ENCODE measurements around the gene ZC3H7A. TPM values are rescaled to one million over a fixed set of nuclear protein-coding genes. Genes with fewer than 3 reads are reported as not detected.
"Not testable (repeated sequence)": the region's sequence is repeated elsewhere in the genome, so short reads cannot be mapped to it uniquely, and the experiment has no call there.

The ZC3H7A gene
- total RNA-seq, 2 experiments from 2014 or later, result 62.3 to 67.8 TPM

DNA sequence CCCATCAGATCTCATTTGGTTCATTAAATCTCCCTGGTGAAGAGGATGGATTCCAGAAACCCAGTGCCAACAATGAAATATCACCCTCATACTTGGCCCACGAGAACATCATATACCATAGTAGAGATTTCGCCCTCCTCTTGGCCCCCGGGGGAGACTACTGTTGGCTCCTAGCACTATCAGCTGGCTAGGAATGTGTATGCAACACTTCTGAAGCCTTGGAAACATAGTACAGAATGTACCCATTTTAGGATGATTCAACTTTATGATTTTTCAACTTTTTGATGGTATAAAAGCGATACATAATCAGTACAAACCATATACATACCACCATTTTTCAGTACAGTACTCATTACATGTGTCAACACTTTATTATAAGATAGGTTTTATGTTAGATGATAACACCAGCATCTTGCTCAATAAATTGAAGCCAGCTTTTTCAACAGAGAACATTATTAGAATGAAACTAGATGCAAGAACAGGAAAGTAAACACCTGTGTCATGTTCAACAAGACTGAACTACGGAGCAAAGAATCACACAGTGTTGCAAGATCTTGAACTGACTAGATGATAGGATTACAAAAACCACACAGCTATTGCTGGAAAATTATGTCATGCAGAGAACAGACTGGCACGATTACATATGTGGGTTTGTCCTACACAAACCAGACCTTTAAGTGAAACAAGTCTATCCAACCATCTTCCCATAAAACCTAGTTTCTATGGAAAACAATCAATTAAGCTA lies 37.1 kb upstream of the ZC3H7A start:
- Mint-ChIP-seq H3K27ac (no peak overlapping the region), H3K4me3 (no peak overlapping the region), H3K4me1 (ENCODE audit: low read depth) (no peaks in the 10 kb centered on the region), H3K9me3 (no peaks in the 10 kb centered on the region), H3K27me3 (no peaks in the 10 kb centered on the region), H3K36me3 (ENCODE audit: low read depth) (peaks cover 22% of the 10 kb centered on the region)
- TF ChIP-seq, protein P1, sequence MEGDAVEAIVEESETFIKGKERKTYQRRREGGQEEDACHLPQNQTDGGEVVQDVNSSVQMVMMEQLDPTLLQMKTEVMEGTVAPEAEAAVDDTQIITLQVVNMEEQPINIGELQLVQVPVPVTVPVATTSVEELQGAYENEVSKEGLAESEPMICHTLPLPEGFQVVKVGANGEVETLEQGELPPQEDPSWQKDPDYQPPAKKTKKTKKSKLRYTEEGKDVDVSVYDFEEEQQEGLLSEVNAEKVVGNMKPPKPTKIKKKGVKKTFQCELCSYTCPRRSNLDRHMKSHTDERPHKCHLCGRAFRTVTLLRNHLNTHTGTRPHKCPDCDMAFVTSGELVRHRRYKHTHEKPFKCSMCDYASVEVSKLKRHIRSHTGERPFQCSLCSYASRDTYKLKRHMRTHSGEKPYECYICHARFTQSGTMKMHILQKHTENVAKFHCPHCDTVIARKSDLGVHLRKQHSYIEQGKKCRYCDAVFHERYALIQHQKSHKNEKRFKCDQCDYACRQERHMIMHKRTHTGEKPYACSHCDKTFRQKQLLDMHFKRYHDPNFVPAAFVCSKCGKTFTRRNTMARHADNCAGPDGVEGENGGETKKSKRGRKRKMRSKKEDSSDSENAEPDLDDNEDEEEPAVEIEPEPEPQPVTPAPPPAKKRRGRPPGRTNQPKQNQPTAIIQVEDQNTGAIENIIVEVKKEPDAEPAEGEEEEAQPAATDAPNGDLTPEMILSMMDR (IDR thresholded peaks at IDR 0.05), result no peak
- ChIA-PET CTCF (interaction anchor here (0.6 to 1.3 kb wide), 2 partner anchors 35 to 120 kb away, joined by 3 to 5 read pairs; no protein-coding TSS in a partner anchor), POLR2A (interaction anchor here (0.6 to 1.5 kb wide), 3 partner anchors 10 to 50 kb away, joined by 3 to 4 read pairs (median 3); no protein-coding TSS in a partner anchor)
- intact Hi-C loops (cut with micrococcal nuclease), result no loop called here
- DNase-seq (no peak), ATAC-seq (no peak)

- ChIA-PET POLR2A (no interaction called here), CTCF (interaction anchor here (1.4 kb wide), 2 partner anchors 8 to 13 kb away, joined by 3 read pairs; no protein-coding TSS in a partner anchor)
- no peaks in the 10 kb centered on the region for H3K27me3 Mint-ChIP-seq
- TF ChIP-seq, protein P1 (IDR thresholded peaks at IDR 0.05), result no peak
- ATAC-seq, result no peak
- no peak for DNase-seq
- H3K27ac Mint-ChIP-seq, result no peak overlapping the region
- H3K4me1 Mint-ChIP-seq (ENCODE audit: low read depth), result no peaks in the 10 kb centered on the region
- no peaks in the 10 kb centered on the region for H3K36me3 Mint-ChIP-seq (ENCODE audit: low read depth)
- intact Hi-C loops (cut with micrococcal nuclease), result no loop called here
- no peaks in the 10 kb centered on the region for H3K9me3 Mint-ChIP-seq
- H3K4me3 Mint-ChIP-seq, result no peak overlapping the region
Measured at GRCh38 chr16:11828696-11829095, 31.6 kb upstream of the ZC3H7A start.

- H3K4me3 Mint-ChIP-seq; H3K27me3 Mint-ChIP-seq; H3K4me1 Mint-ChIP-seq (ENCODE audit: low read depth); POLR2A ChIA-PET; H3K9me3 Mint-ChIP-seq; DNase-seq; ATAC-seq; H3K27ac Mint-ChIP-seq; intact Hi-C loops (cut with micrococcal nuclease); CTCF ChIA-PET; H3K36me3 Mint-ChIP-seq (ENCODE audit: low read depth): not testable (repeated sequence)
Measured at GRCh38 chr16:11825520-11826165, 28.6 kb upstream of the ZC3H7A start.

- DNase-seq, result no peak
Measured at GRCh38 chr16:11824362-11824761, 27.3 kb upstream of the ZC3H7A start.

DNA sequence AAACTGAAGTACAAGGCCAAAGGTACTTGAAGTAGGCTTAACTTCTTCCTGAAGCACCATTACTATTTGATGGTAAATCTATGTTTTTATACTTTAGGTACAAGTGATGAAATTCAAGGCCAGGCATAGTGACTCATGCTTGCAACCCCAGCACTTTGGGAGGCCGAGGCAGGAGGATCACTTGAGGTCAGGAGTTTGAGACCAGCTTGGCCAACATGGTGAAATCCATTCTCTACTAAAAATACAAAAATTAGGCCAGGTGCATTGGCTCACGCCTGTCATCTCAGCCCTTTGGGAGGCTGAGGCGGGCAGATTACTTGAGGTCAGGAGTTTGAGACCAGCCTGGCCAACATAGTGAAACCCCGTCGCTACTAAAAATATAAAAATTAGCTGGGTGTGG lies 26.6 kb upstream of the ZC3H7A start:
- DNase-seq; ATAC-seq; intact Hi-C loops (cut with micrococcal nuclease); H3K36me3 Mint-ChIP-seq (ENCODE audit: low read depth); H3K27ac Mint-ChIP-seq; H3K4me3 Mint-ChIP-seq; CTCF ChIA-PET; H3K4me1 Mint-ChIP-seq (ENCODE audit: low read depth); H3K9me3 Mint-ChIP-seq; H3K27me3 Mint-ChIP-seq: not testable (repeated sequence)
- POLR2A ChIA-PET, result interaction anchor here (0.6 to 0.8 kb wide), 2 partner anchors 76 to 108 kb away, joined by 3 to 4 read pairs; no protein-coding TSS in a partner anchor

More at GRCh38 chr16:11824362-11824761, 27.3 kb upstream of the ZC3H7A start:
- intact Hi-C loops (cut with micrococcal nuclease), result no loop called here
- Mint-ChIP-seq H3K4me1 (ENCODE audit: low read depth) (no peaks in the 10 kb centered on the region), H3K9me3 (no peaks in the 10 kb centered on the region), H3K4me3 (no peak overlapping the region), H3K36me3 (ENCODE audit: low read depth) (no peaks in the 10 kb centered on the region), H3K27ac (no peak overlapping the region), H3K27me3 (no peaks in the 10 kb centered on the region)
- TF ChIP-seq, protein P1 (IDR thresholded peaks at IDR 0.05), result no peak
- ChIA-PET POLR2A (interaction anchor here (0.8 kb wide), 1 partner anchor 109 kb away, joined by 4 read pairs; no protein-coding TSS in a partner anchor), CTCF (no interaction called here)
- no peak for ATAC-seq

GRCh38 chr16:11819798-11820197 lies 22.7 kb upstream of the ZC3H7A start:
- Mint-ChIP-seq H3K4me1 (ENCODE audit: low read depth) (no peaks in the 10 kb centered on the region), H3K27me3 (no peaks in the 10 kb centered on the region), H3K9me3 (no peaks in the 10 kb centered on the region), H3K36me3 (ENCODE audit: low read depth) (no peaks in the 10 kb centered on the region), H3K27ac (no peak overlapping the region), H3K4me3 (no peak overlapping the region)
- no peak for DNase-seq
- TF ChIP-seq, protein P1 (IDR thresholded peaks at IDR 0.05), result no peak
- CTCF ChIA-PET, result no interaction called here
- no peak for ATAC-seq
- POLR2A ChIA-PET, result no interaction called here
- intact Hi-C loops (cut with micrococcal nuclease), result loop anchor here (5.0 kb wide), 1 partner anchor 412 kb away; no protein-coding TSS in a partner anchor

DNA sequence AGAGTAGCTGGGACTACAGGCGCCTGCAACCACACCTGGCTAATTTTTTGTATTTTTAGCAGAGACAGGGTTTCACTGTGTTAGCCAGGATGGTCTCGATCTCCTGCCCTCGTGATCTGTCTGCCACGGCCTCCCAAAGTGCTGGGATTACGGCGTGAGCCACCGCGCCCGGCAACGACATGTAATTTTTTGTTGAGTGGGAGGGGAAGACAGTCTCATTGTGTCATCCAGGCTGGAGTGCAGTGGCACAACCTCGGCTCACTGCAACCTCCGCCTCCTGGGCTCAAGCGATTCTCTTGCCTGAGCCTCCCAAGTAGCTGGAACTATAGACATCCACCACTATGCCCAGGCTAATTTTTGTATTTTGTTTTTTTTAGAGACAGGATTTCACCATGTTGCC lies 21.9 kb upstream of the ZC3H7A start:
- H3K27ac Mint-ChIP-seq; ATAC-seq; H3K36me3 Mint-ChIP-seq (ENCODE audit: low read depth); H3K4me1 Mint-ChIP-seq (ENCODE audit: low read depth); H3K27me3 Mint-ChIP-seq; POLR2A ChIA-PET; H3K9me3 Mint-ChIP-seq; H3K4me3 Mint-ChIP-seq; CTCF ChIA-PET; DNase-seq: not testable (repeated sequence)
- intact Hi-C loops (cut with micrococcal nuclease), result loop anchor here (5.0 kb wide), 1 partner anchor 412 kb away; no protein-coding TSS in a partner anchor
